Small intestine (tissue), 7 donors: ENCODE data around the gene CDK14. TPM values are rescaled to one million over a fixed set of nuclear protein-coding genes. Genes with fewer than 3 reads are reported as not detected.

Experiments used
- DNase-seq, 2 donors: peaks; one replicate each; pipeline versions ENCODE4 v3.0.0 to v3.0.0-alpha.2; 2013
- FAIRE-seq: peaks from 2 replicates; lab custom pipeline; 2012; peaks lifted over from hg19 to GRCh38; lab: Jason Lieb, UNC
- H3K27ac ChIP-seq, 3 donors: one replicate each; pipeline ENCODE4 v1.5.1; 2013; ENCODE audit warnings: low read length in 2 of 3, mild to moderate bottlenecking in 2 of 3, control low read depth in 1 of 3, inconsistent platforms in 1 of 3, low read depth in 1 of 3, moderate library complexity in 1 of 3
- H3K27me3 ChIP-seq, 3 donors: one replicate each; pipeline ENCODE4 v1.6.1; 2013; ENCODE audit warnings: low read length in 3 of 3, inconsistent platforms in 1 of 3; ENCODE audit not compliant: control insufficient read depth in 3 of 3, insufficient read depth in 3 of 3
- H3K36me3 ChIP-seq, 3 donors: one replicate each; pipeline ENCODE4 v1.6.1; 2013; ENCODE audit warnings: low read length in 3 of 3, inconsistent platforms in 1 of 3, low read depth in 1 of 3, mild to moderate bottlenecking in 1 of 3, moderate library complexity in 1 of 3; ENCODE audit not compliant: control insufficient read depth in 3 of 3, insufficient read depth in 2 of 3
- H3K4me1 ChIP-seq, 3 donors: one replicate each; pipeline ENCODE4 v1.6.1; 2013; ENCODE audit warnings: low read length in 2 of 3, inconsistent platforms in 1 of 3, low read depth in 1 of 3, mild to moderate bottlenecking in 1 of 3, moderate library complexity in 1 of 3; ENCODE audit not compliant: control insufficient read depth in 3 of 3, insufficient read depth in 2 of 3
- H3K4me3 ChIP-seq, 3 donors: one replicate each; pipeline ENCODE4 v1.5.1; 2013; ENCODE audit warnings: low read length in 3 of 3, control low read depth in 1 of 3, inconsistent platforms in 1 of 3, low read depth in 1 of 3, mild to moderate bottlenecking in 1 of 3, moderate library complexity in 1 of 3
- H3K9me3 ChIP-seq, 2 donors: one replicate each; pipeline ENCODE4 v1.6.1; 2013; ENCODE audit warnings: low read depth in 1 of 2, low read length in 1 of 2; ENCODE audit not compliant: control insufficient read depth in 2 of 2, insufficient read depth in 1 of 2
- WGBS, 3 donors: extraction: QIAGEN DNeasy Blood & Tissue Kit; methylation state at CpG; one replicate each; pipeline ENCODE4 v1.1.7; 2013; 5-methylcytosine and 5-hydroxymethylcytosine counted together
- polyA plus RNA-seq, 4 donors: library from polyadenylated mRNA; stranded (reverse) in 3 of 4; unstranded in 1 of 4; fragments of 200-250 nt in 3 of 4; fragments of 120-200 nt in 1 of 4; gene quantifications; one replicate each; pipeline versions ENCODE4 v1.2.1 to v1.2.3, GENCODE V29; 2013
- donor health status: healthy with polysubstance abuse.
- donor health status: control.
- donor health status: control.
- donor health status: Bipolar disorder and iron deficiency.
- donor health status: healthy.

The CDK14 gene
- polyA plus RNA-seq, 4 donors: 1.1 to 6.3 (median 2.0) TPM; not detected in 1

- FAIRE-seq (no peak), DNase-seq (no peak)
- Histone ChIP-seq H3K27me3 (peaks cover 0 to 4% (median 0%) of the 10 kb centered on the region in 3 donors), H3K4me3 (no peak overlapping the region), H3K27ac (no peak overlapping the region), H3K36me3 (no peaks in the 10 kb centered on the region), H3K9me3 (no peaks in the 10 kb centered on the region), H3K4me1 (no peaks in the 10 kb centered on the region)
- 57 to 85% (median 64%) methylated on average over 4 of the region's 4 CpGs for WGBS, 3 donors
These were observed 3.9 kb downstream of the CDK14 start for GRCh38 chr7:90599892-90600555.

- FAIRE-seq (no peak), DNase-seq (no peak)
- no peaks in the 10 kb centered on the region for H3K36me3 ChIP-seq
- H3K4me3 ChIP-seq: no peak overlapping the region
- H3K27ac ChIP-seq: no peak overlapping the region
- no peaks in the 10 kb centered on the region for H3K4me1 ChIP-seq
- no peaks in the 10 kb centered on the region for H3K9me3 ChIP-seq
- WGBS, 3 donors: 83 to 96% (median 87%) methylated on average over 1 of the region's 1 CpG
- H3K27me3 ChIP-seq: no peaks in the 10 kb centered on the region
These were observed 6.2 kb downstream of the CDK14 start for GRCh38 chr7:90602303-90602702.

DNA sequence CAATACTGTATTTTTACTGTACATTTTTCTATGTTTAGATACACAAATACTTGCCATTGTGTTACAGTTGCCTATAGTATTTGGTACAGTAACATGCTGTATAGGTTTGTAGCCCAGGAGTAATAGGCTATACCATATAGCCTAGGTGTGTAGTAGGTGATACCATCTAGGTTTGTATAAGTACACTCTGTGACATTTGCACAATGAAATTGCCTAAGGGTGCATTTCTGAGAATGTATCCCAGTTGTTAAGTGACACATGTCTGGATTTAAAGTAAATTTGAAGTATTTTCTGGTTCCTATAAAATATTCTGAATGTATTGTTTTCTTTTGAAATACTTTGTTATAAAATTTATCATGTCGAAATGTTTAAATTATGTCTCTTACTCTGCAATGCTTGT, 7.2 kb downstream of the CDK14 start:
- FAIRE-seq (no peak), DNase-seq (no peak)
- WGBS, 3 donors: 77 to 90% (median 88%) methylated on average over 1 of the region's 1 CpG
- Histone ChIP-seq H3K36me3 (no peaks in the 10 kb centered on the region), H3K27me3 (no peaks in the 10 kb centered on the region), H3K27ac (no peak overlapping the region), H3K4me3 (no peak overlapping the region), H3K4me1 (no peaks in the 10 kb centered on the region), H3K9me3 (no peaks in the 10 kb centered on the region)

DNA sequence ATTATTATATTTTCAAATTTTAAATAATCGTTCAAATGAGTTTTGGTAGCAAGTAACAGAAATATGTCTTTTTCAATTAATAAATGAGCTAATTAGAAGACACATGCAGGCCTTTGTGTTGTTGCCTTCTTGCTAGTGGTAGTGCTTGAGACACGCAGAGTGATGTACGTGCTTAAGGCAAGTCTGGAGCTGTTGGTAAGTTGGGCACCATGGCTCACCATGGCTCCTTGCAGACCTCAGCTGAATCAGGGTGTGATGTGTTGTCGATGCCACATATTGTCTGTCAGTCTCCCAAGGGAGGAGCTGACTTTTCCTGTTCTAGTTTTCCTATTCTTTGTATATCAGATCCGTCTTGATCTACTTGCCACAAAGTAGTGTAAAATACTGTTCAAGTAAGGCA, 8.3 kb downstream of the CDK14 start:
- no peak for FAIRE-seq
- WGBS, 3 donors: 87 to 93% (median 88%) methylated on average over 5 of the region's 5 CpGs
- DNase-seq: no peak
- Histone ChIP-seq H3K27me3 (no peaks in the 10 kb centered on the region), H3K27ac (no peak overlapping the region), H3K36me3 (peaks cover 0 to 3% (median 0%) of the 10 kb centered on the region in 3 donors), H3K4me1 (no peaks in the 10 kb centered on the region), H3K4me3 (no peak overlapping the region), H3K9me3 (no peaks in the 10 kb centered on the region)

DNA sequence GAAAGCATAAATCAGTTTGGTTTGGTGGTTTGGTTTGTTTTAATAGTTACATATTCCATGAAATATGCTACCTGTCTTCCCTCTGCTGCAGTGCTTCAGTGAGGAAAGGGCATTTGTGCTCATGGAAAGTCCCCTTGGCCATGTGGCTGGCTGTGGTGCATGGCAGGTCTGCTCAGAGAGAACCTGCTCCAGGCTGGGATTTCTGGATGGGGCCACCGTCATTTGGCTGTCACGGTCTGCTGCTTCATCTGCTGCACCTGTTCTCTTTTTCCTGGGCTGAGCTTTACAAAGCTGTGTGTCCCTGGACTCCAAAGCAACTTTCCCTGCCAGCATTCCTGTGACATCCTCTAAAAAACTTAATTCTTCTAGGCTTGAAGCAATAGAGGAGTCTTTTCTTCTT, 8.9 kb downstream of the CDK14 start:
- DNase-seq: no peak
- FAIRE-seq: no peak

DNA sequence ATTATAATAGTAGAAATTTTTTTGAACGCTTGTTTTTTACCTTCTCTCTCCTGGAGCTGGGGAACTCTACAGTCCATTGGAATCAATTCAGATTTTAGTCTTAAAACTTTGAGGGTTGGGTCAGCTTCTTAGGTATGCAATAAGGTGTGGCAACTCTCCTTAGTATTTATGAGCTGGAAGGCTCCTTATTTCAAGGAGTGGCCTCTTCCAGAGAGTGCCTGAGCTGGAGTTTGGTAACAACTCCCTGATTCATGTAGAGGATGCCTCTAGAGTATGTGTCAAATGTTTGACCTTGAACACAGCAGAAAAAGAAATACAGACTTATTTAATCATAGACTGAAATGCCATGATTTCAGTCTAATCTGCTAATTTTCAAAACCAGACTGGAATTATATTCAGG, 11.1 kb downstream of the CDK14 start:
- Histone ChIP-seq H3K27ac (no peak overlapping the region), H3K27me3 (no peaks in the 10 kb centered on the region), H3K4me3 (no peak overlapping the region), H3K4me1 (no peaks in the 10 kb centered on the region), H3K9me3 (no peaks in the 10 kb centered on the region), H3K36me3 (peaks cover 0 to 3% (median 0%) of the 10 kb centered on the region in 3 donors)
- no peak for DNase-seq
- 83 to 96% (median 91%) methylated on average over 1 of the region's 1 CpG for WGBS, 3 donors
- FAIRE-seq: no peak

More for the DNA sequence above, 8.9 kb downstream of the CDK14 start:
- Histone ChIP-seq H3K27me3 (no peaks in the 10 kb centered on the region), H3K4me3 (no peak overlapping the region), H3K9me3 (no peaks in the 10 kb centered on the region), H3K27ac (no peak overlapping the region), H3K4me1 (no peaks in the 10 kb centered on the region), H3K36me3 (peaks cover 0 to 3% (median 0%) of the 10 kb centered on the region in 3 donors)
- 77 to 89% (median 87%) methylated on average over 2 of the region's 2 CpGs for WGBS, 3 donors

DNA sequence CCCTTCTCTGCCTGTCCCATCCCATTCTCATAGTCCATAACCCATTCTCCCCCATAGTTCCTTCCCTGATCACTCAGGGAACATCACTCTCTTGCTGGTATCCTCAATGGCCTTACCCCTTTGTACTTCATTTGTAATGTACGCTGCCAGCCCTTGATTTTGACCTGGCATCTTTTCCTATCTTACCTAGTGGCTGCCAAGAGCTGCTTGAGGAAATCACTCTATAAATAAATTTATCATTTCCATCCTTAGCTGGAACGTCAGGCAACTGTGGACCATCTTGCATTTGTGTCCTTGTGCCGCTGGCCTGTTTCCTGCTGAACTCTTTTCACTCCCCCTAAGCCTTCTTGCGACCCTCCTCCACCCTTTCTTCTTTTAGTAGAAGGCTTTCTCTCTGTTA, 14.0 kb downstream of the CDK14 start:
- Histone ChIP-seq H3K36me3 (peaks cover 0 to 3% (median 0%) of the 10 kb centered on the region in 3 donors), H3K4me1 (no peaks in the 10 kb centered on the region), H3K27me3 (no peaks in the 10 kb centered on the region), H3K4me3 (no peak overlapping the region), H3K27ac (no peak overlapping the region), H3K9me3 (no peaks in the 10 kb centered on the region)
- 76 to 82% (median 76%) methylated on average over 4 of the region's 4 CpGs for WGBS, 3 donors
- no peak for FAIRE-seq
- no peak for DNase-seq

- H3K4me1 ChIP-seq: no peaks in the 10 kb centered on the region
- no peak for DNase-seq
- no peaks in the 10 kb centered on the region for H3K27me3 ChIP-seq
- WGBS, 3 donors: 70 to 76% (median 71%) methylated on average over 3 of the region's 3 CpGs
- no peak for FAIRE-seq
- H3K36me3 ChIP-seq: peaks cover 0 to 3% (median 0%) of the 10 kb centered on the region in 3 donors
- no peak overlapping the region for H3K27ac ChIP-seq
- H3K9me3 ChIP-seq: no peaks in the 10 kb centered on the region
- H3K4me3 ChIP-seq: no peak overlapping the region
These were observed 15.0 kb downstream of the CDK14 start for GRCh38 chr7:90611115-90611514.

GRCh38 chr7:90613088-90613498, 17.0 kb downstream of the CDK14 start:
- Histone ChIP-seq H3K4me1 (no peaks in the 10 kb centered on the region), H3K9me3 (no peaks in the 10 kb centered on the region), H3K4me3 (no peak overlapping the region), H3K27ac (no peak overlapping the region), H3K27me3 (no peaks in the 10 kb centered on the region), H3K36me3 (peaks cover 0 to 3% (median 0%) of the 10 kb centered on the region in 3 donors)
- no peak for DNase-seq
- no peak for FAIRE-seq
- 55 to 65% (median 59%) methylated on average over 3 of the region's 3 CpGs for WGBS, 3 donors
